H1 (cell line): ENCODE measurements around the gene RHBG. TPM values are rescaled to one million over a fixed set of nuclear protein-coding genes. Genes with fewer than 3 reads are reported as not detected.
A peak's percentile ranks its signal among the peaks of the same experiment; 100 is the strongest.

Source experiments
- ASH2L ChIP-seq: fragments of 200-600, 300-600 bp; sonication (generic); IDR thresholded peaks from one replicate; pipeline ENCODE4 v1.7.1; 2017; ENCODE audit warnings: low read length
- BRCA1 ChIP-seq: IDR thresholded peaks from 2 replicates; pipeline ENCODE4 v1.6.1; 2012; ENCODE audit warnings: low read depth, low read length, improper control_type of control experiment
- CHD7 ChIP-seq: fragments of 300-600 bp; sonication (generic); IDR thresholded peaks from 2 replicates; pipeline ENCODE4 v1.7.1; 2012; ENCODE audit warnings: low read length, moderate library complexity, mild to moderate bottlenecking, inconsistent platforms; ENCODE audit not compliant: insufficient replicate concordance
- POLR2A ChIP-seq, 2 experiments: IDR thresholded peaks; 1 replicate in 1 of 2; 2 replicates in 1 of 2; pipeline ENCODE4 v1.6.1; 2011; ENCODE audit warnings: low read depth in 2 of 2, low read length in 2 of 2, mild to moderate bottlenecking in 2 of 2; ENCODE audit errors: control extremely low read depth in 1 of 2
- POLR2AphosphoS5 ChIP-seq: IDR thresholded peaks from 2 replicates; pipeline ENCODE4 v1.6.1; 2011; ENCODE audit warnings: low read depth, low read length
- SAP30 ChIP-seq: fragments of 300-600 bp; sonication (generic); IDR thresholded peaks from 2 replicates; pipeline ENCODE4 v1.7.1; 2012; ENCODE audit warnings: low read length, moderate library complexity, mild to moderate bottlenecking, inconsistent platforms; ENCODE audit not compliant: insufficient read depth, insufficient replicate concordance
- SUZ12 ChIP-seq: fragments of 200-600 bp; sonication (generic); IDR thresholded peaks from 2 replicates; pipeline ENCODE4 v1.6.1; 2012; ENCODE audit warnings: mild to moderate bottlenecking, inconsistent platforms, low read length, moderate library complexity, mixed read lengths
- USF2 ChIP-seq: IDR thresholded peaks from 2 replicates; pipeline ENCODE4 v1.6.1; 2011; ENCODE audit warnings: low read length, improper control_type of control experiment
- polyA plus RNA-seq, 7 experiments: library from polyadenylated mRNA; depleted of rRNA in 3 of 7; stranded (reverse) in 5 of 7; unstranded in 2 of 7; fragments of >200 nt in 5 of 7; fragments of 200-250 nt in 2 of 7; gene quantifications; 1 replicate in 5 of 7; 2 replicates in 1 of 7; 4 replicates in 1 of 7; pipeline versions ENCODE4 v1.2.1 to v1.2.3, GENCODE V29; 2011 to 2013; ENCODE audit warnings: missing spikeins in 2 of 7, mixed read lengths in 2 of 7
- total RNA-seq: library from RNA; stranded (reverse); fragmentation: NEBNext Ultra II Directional; extraction: Animal tissue kit (Norgen Biotek cat#: 25700); gene quantifications from 2 replicates; pipeline ENCODE4 v1.2.1, GENCODE V29; 2021

Gene RHBG
- total and polyA plus RNA-seq, 2 of the 8 experiments (the other 6 are each of a cell fraction or from before 2014, with no cell fraction given), result 2.6 to 2.7 TPM

DNA sequence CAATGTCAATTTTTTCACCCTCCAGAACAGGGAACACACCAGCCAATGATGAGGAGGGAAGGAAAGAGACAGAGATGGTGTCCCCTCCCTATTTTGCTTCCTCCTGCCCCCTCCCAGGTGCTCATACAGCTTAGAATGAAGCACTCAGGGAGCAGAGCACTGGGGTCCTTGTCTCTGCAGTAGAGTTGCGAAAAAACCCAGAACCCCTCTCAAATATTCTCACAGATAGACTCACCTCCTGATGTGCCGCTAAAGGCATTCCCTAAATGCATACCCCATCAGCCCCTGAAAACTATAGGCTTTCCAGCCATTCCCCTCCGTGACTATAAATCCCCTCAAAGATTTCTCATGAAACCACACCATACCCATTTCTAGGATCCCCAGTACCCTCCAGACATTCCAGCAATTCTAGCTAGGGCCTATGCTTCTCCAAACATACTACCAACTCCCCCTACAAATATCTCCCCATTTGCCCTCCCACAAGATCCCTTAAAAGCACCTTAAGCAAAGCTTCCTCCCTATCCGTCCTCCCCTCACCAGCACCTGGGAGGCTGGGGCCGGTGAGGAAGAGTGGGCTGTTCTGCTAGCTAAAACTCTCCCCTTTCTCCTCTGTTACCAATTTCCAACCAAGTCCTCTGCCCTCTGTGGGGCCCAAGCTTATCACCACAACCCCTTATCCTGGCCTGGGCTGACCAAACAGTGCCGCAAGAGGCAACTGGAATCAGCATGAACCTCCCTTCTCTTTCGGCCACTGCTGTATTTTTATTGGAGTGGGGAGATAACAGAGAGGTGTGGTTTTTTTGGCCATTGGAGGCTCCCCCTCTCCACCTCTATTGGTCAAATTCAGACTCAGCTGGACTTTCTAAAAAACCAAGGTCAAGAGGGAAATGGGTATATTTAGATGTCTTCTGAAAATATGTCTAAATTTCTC lies 54.7 kb downstream of the RHBG start (continued):
- TF ChIP-seq CHD7 (no peak), USF2 (no peak), SAP30 (no peak), BRCA1 (no peak), SUZ12 (0 out of 2 replicates have a peak, but pooled peaks have one; percentile 27), POLR2AphosphoS5 (no peak), ASH2L (no peak), POLR2A (IDR thresholded peaks at IDR 0.05; ENCODE audit: control extremely low read depth in 1 of 2, low read depth in 2 of 2, low read length in 2 of 2) (no peak)
